Measurements from ENCODE around the gene C19orf53. TPM values are rescaled to one million over a fixed set of nuclear protein-coding genes. Genes with fewer than 3 reads are reported as not detected.

C19orf53 gene
- total and polyA plus RNA-seq, 2 of the 13 experiments (the other 11 are each of a cell fraction or from before 2014, with no cell fraction given): 129 to 130 TPM

DNA sequence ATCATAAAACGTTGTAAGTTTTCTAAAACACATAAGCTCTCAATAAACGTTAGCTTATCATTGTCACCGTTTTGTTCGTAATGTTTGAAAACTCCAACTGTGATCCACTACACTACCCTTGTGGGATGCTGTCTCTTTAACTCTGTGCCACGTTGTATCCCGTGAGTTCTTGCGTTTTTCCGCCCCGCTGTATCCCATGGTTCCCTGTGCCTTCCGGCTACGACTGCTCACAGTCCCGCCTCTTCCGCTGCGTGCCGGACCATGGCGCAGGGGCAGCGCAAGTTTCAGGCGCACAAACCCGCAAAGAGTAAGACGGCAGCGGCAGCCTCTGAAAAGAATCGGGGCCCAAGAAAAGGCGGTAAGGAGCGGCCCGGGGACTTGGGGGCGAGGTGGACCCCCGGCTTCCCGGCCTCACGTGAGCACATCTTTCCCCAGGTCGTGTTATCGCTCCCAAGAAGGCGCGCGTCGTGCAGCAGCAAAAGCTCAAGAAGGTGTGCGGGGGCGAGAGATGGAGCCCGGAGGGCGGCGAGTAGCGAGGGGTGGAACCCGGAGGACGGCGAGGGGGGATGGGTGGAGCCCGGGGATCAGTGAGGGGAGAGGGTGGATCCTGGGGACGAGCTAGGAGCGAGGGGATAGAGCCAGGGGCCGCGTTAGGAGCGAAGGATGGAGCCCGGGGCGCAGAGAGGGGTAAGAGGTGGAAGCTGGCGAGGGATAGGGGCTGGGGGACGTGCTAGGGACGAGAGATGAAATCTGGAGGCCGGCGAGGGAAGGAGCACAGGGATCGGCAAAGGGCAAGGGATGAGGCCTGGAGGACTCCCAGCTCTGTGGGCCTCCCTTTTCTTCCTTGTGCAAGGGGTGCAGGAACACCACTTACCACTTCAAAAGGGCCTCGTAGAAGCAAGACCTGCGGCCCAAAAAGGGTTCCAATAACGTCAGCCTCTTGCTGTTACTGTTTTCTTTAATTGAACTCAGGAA lies at the start of gene C19orf53 (continued):
- TF ChIP-seq ZNF256 (CRISPR knock-in tag; conservative IDR thresholded peaks at IDR 0.05): no peak
- TF ChIP-seq KMT2A (CRISPR knock-in tag; IDR thresholded peaks at IDR 0.05): peak; percentile 72
- TF ChIP-seq, protein P1, sequence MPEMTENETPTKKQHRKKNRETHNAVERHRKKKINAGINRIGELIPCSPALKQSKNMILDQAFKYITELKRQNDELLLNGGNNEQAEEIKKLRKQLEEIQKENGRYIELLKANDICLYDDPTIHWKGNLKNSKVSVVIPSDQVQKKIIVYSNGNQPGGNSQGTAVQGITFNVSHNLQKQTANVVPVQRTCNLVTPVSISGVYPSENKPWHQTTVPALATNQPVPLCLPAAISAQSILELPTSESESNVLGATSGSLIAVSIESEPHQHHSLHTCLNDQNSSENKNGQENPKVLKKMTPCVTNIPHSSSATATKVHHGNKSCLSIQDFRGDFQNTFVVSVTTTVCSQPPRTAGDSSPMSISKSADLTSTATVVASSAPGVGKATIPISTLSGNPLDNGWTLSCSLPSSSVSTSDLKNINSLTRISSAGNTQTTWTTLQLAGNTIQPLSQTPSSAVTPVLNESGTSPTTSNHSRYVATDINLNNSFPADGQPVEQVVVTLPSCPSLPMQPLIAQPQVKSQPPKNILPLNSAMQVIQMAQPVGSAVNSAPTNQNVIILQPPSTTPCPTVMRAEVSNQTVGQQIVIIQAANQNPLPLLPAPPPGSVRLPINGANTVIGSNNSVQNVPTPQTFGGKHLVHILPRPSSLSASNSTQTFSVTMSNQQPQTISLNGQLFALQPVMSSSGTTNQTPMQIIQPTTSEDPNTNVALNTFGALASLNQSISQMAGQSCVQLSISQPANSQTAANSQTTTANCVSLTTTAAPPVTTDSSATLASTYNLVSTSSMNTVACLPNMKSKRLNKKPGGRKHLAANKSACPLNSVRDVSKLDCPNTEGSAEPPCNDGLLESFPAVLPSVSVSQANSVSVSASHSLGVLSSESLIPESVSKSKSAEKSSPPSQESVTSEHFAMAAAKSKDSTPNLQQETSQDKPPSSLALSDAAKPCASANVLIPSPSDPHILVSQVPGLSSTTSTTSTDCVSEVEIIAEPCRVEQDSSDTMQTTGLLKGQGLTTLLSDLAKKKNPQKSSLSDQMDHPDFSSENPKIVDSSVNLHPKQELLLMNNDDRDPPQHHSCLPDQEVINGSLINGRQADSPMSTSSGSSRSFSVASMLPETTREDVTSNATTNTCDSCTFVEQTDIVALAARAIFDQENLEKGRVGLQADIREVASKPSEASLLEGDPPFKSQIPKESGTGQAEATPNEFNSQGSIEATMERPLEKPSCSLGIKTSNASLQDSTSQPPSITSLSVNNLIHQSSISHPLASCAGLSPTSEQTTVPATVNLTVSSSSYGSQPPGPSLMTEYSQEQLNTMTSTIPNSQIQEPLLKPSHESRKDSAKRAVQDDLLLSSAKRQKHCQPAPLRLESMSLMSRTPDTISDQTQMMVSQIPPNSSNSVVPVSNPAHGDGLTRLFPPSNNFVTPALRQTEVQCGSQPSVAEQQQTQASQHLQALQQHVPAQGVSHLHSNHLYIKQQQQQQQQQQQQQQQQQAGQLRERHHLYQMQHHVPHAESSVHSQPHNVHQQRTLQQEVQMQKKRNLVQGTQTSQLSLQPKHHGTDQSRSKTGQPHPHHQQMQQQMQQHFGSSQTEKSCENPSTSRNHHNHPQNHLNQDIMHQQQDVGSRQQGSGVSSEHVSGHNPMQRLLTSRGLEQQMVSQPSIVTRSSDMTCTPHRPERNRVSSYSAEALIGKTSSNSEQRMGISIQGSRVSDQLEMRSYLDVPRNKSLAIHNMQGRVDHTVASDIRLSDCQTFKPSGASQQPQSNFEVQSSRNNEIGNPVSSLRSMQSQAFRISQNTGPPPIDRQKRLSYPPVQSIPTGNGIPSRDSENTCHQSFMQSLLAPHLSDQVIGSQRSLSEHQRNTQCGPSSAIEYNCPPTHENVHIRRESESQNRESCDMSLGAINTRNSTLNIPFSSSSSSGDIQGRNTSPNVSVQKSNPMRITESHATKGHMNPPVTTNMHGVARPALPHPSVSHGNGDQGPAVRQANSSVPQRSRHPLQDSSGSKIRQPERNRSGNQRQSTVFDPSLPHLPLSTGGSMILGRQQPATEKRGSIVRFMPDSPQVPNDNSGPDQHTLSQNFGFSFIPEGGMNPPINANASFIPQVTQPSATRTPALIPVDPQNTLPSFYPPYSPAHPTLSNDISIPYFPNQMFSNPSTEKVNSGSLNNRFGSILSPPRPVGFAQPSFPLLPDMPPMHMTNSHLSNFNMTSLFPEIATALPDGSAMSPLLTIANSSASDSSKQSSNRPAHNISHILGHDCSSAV (CRISPR knock-in tag; IDR thresholded peaks at IDR 0.05; ENCODE audit: borderline replicate concordance): no peak
- TF ChIP-seq PCBP1 (IDR thresholded peaks at IDR 0.05; ENCODE audit: borderline replicate concordance, low read depth, low read length): no peak
- TF ChIP-seq ZNF883 (CRISPR knock-in tag; IDR thresholded peaks at IDR 0.05; ENCODE audit: not compliant biosample characterization): peak; percentile 89
- TF ChIP-seq RAD21 (CRISPR knock-in tag; IDR thresholded peaks at IDR 0.05): no peak; the same call in 1 of the 2 replicates
- 0 out of 2 replicates have a peak, but pooled peaks have one; percentile 58 for TF ChIP-seq SSRP1 (CRISPR knock-in tag; IDR thresholded peaks at IDR 0.05)
- TF ChIP-seq SOX5 (CRISPR knock-in tag; IDR thresholded peaks at IDR 0.05; ENCODE audit: borderline replicate concordance): peak; percentile 51; the same call in 1 of the 2 replicates
- TF ChIP-seq, protein P2, sequence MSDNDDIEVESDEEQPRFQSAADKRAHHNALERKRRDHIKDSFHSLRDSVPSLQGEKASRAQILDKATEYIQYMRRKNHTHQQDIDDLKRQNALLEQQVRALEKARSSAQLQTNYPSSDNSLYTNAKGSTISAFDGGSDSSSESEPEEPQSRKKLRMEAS (IDR thresholded peaks at IDR 0.05): peak; percentile 96
- TF ChIP-seq, protein P3, sequence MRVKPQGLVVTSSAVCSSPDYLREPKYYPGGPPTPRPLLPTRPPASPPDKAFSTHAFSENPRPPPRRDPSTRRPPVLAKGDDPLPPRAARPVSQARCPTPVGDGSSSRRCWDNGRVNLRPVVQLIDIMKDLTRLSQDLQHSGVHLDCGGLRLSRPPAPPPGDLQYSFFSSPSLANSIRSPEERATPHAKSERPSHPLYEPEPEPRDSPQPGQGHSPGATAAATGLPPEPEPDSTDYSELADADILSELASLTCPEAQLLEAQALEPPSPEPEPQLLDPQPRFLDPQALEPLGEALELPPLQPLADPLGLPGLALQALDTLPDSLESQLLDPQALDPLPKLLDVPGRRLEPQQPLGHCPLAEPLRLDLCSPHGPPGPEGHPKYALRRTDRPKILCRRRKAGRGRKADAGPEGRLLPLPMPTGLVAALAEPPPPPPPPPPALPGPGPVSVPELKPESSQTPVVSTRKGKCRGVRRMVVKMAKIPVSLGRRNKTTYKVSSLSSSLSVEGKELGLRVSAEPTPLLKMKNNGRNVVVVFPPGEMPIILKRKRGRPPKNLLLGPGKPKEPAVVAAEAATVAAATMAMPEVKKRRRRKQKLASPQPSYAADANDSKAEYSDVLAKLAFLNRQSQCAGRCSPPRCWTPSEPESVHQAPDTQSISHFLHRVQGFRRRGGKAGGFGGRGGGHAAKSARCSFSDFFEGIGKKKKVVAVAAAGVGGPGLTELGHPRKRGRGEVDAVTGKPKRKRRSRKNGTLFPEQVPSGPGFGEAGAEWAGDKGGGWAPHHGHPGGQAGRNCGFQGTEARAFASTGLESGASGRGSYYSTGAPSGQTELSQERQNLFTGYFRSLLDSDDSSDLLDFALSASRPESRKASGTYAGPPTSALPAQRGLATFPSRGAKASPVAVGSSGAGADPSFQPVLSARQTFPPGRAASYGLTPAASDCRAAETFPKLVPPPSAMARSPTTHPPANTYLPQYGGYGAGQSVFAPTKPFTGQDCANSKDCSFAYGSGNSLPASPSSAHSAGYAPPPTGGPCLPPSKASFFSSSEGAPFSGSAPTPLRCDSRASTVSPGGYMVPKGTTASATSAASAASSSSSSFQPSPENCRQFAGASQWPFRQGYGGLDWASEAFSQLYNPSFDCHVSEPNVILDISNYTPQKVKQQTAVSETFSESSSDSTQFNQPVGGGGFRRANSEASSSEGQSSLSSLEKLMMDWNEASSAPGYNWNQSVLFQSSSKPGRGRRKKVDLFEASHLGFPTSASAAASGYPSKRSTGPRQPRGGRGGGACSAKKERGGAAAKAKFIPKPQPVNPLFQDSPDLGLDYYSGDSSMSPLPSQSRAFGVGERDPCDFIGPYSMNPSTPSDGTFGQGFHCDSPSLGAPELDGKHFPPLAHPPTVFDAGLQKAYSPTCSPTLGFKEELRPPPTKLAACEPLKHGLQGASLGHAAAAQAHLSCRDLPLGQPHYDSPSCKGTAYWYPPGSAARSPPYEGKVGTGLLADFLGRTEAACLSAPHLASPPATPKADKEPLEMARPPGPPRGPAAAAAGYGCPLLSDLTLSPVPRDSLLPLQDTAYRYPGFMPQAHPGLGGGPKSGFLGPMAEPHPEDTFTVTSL (CRISPR knock-in tag; IDR thresholded peaks at IDR 0.05; ENCODE audit: borderline replicate concordance): no peak

All from HepG2 (cell line).